Breast epithelium (tissue), 4 donors: ENCODE measurements around the gene SWSAP1. TPM values are rescaled to one million over a fixed set of nuclear protein-coding genes. Genes with fewer than 3 reads are reported as not detected.

Source experiments
- DNase-seq, 2 donors: peaks; one replicate each; pipeline ENCODE4 v3.0.0-alpha.2; 2019; ENCODE audit warnings: low spot score in 2 of 2
- H3K27ac ChIP-seq, 2 donors: fragments of 200-600 bp; sonication (generic) in 1 of 2; one replicate each; pipeline ENCODE4 v1.5.1; 2016 to 2019; ENCODE audit warnings: mild to moderate bottlenecking in 1 of 2
- H3K27me3 ChIP-seq, 2 donors: fragments of 200-600 bp; sonication (generic) in 1 of 2; one replicate each; pipeline versions ENCODE4 v1.5.1 to v1.6.0; 2017 to 2019; ENCODE audit warnings: control low read depth in 1 of 2, mild to moderate bottlenecking in 1 of 2
- H3K36me3 ChIP-seq: fragments of 200-600 bp; one replicate; pipeline ENCODE4 v1.5.1; 2019
- H3K4me1 ChIP-seq, 2 donors: fragments of 200-600 bp; sonication (generic); one replicate each; pipeline ENCODE4 v1.5.1; 2016 to 2019; ENCODE audit warnings: control low read depth in 1 of 2
- H3K4me3 ChIP-seq, 3 donors: fragments of 200-600 bp; sonication (generic); 1 replicate in 2 of 3; 2 replicates in 1 of 3; pipeline ENCODE4 v1.5.1; 2016 to 2019; ENCODE audit warnings: mild to moderate bottlenecking in 3 of 3, moderate library complexity in 2 of 3
- H3K9me3 ChIP-seq, 2 donors: fragments of 200-600 bp; sonication (generic) in 1 of 2; one replicate each; pipeline ENCODE4 v1.5.1; 2016 to 2019; ENCODE audit warnings: control low read depth in 1 of 2
- CTCF ChIP-seq, 3 donors: fragments of 450-650 bp; IDR thresholded peaks; one replicate each; pipeline ENCODE4 v1.5.1; 2016 to 2017; ENCODE audit warnings: antibody characterized with exemption in 3 of 3, mild to moderate bottlenecking in 3 of 3, moderate library complexity in 3 of 3
- POLR2A ChIP-seq: fragments of 450-650 bp; IDR thresholded peaks from one replicate; pipeline ENCODE4 v1.6.1; 2016; ENCODE audit warnings: antibody characterized with exemption, mild to moderate bottlenecking, moderate library complexity
- POLR2AphosphoS5 ChIP-seq, 3 donors: sonication (generic); formaldehyde crosslinking; IDR thresholded peaks; one replicate each; pipeline ENCODE4 v1.6.1; 2017; ENCODE audit warnings: antibody characterized with exemption in 3 of 3
- intact Hi-C: fragments of 100-400 bp; cut with DNase I; formaldehyde crosslinking; loops from one replicate; pipeline ENCODE4 v1.15.1; 2023; ENCODE audit warnings: low total_unique reads
- total RNA-seq, 3 donors: library from RNA; depleted of rRNA; stranded (reverse); fragments of >200 nt; gene quantifications; one replicate each; pipeline ENCODE4 v1.1.0, GENCODE V29; 2016

Gene SWSAP1
- total RNA-seq, 3 donors from 2014 or later: 1.1 to 2.6 (median 2.2) TPM

GRCh38 chr19:11420429-11421370, 46.2 kb downstream of the SWSAP1 start:
- Histone ChIP-seq H3K27ac (peak overlapping the region; percentile 16 to 18), H3K4me1 (no peaks in the 10 kb centered on the region), H3K4me3 (peak overlapping the region; percentile 23 to 55 (median 35)), H3K9me3 (no peaks in the 10 kb centered on the region), H3K36me3 (no peaks in the 10 kb centered on the region), H3K27me3 (peaks cover 4 to 21% of the 10 kb centered on the region in 2 donors)
- no peak for DNase-seq
- intact Hi-C loops: loop anchor here (5.0 kb wide), 1 partner anchor 1582 kb away; no protein-coding TSS in a partner anchor
- TF ChIP-seq POLR2A (no peak), CTCF (IDR thresholded peaks at IDR 0.05) (no peak), POLR2AphosphoS5 (IDR thresholded peaks at IDR 0.05) (no peak)

GRCh38 chr19:11421371-11422098, 47.1 kb downstream of the SWSAP1 start:
- H3K27me3 ChIP-seq: peaks cover 4 to 21% of the 10 kb centered on the region in 2 donors
- peak overlapping the region; percentile 35 to 55 (median 42) for H3K4me3 ChIP-seq
- no peaks in the 10 kb centered on the region for H3K4me1 ChIP-seq
- H3K9me3 ChIP-seq: no peaks in the 10 kb centered on the region
- H3K27ac ChIP-seq: peak overlapping the region; percentile 39 to 61
- no peak for TF ChIP-seq POLR2A
- no peak for TF ChIP-seq CTCF (IDR thresholded peaks at IDR 0.05)
- no peak for TF ChIP-seq POLR2AphosphoS5 (IDR thresholded peaks at IDR 0.05)
- no peak for DNase-seq
- intact Hi-C loops: loop anchor here (5.0 kb wide), 1 partner anchor 1581 kb away; no protein-coding TSS in a partner anchor
- H3K36me3 ChIP-seq: no peaks in the 10 kb centered on the region

- Histone ChIP-seq H3K9me3 (no peaks in the 10 kb centered on the region), H3K4me3 (peak overlapping the region; percentile 2 to 54 (median 42)), H3K4me1 (no peaks in the 10 kb centered on the region), H3K27ac (peak overlapping the region; percentile 39 to 61), H3K36me3 (no peaks in the 10 kb centered on the region), H3K27me3 (peaks cover 4 to 21% of the 10 kb centered on the region in 2 donors)
- TF ChIP-seq POLR2A (no peak), CTCF (IDR thresholded peaks at IDR 0.05) (no peak), POLR2AphosphoS5 (IDR thresholded peaks at IDR 0.05) (no peak)
- intact Hi-C loops: loop anchor here (5.0 kb wide), 1 partner anchor 1580 kb away; no protein-coding TSS in a partner anchor
- peak; percentile 78 to 88 for DNase-seq
Observed at GRCh38 chr19:11422163-11423065, 47.9 kb downstream of the SWSAP1 start.

- Histone ChIP-seq H3K4me1 (no peaks in the 10 kb centered on the region), H3K9me3 (no peaks in the 10 kb centered on the region), H3K36me3 (no peaks in the 10 kb centered on the region), H3K27ac (no peak overlapping the region), H3K27me3 (peaks cover 4 to 21% of the 10 kb centered on the region in 2 donors), H3K4me3 (no peak overlapping the region)
- DNase-seq: no peak
- intact Hi-C loops: loop anchor here (5.0 kb wide), 1 partner anchor 1579 kb away; no protein-coding TSS in a partner anchor
- TF ChIP-seq POLR2AphosphoS5 (IDR thresholded peaks at IDR 0.05) (no peak), POLR2A (no peak), CTCF (IDR thresholded peaks at IDR 0.05) (no peak)
Observed at GRCh38 chr19:11423164-11423790, 48.8 kb downstream of the SWSAP1 start.
